Right atrium auricular region (tissue), 2 donors: Measurements from ENCODE around the gene CUX1. TPM values are rescaled to one million over a fixed set of nuclear protein-coding genes. Genes with fewer than 3 reads are reported as not detected.

Experiments used
- DNase-seq: peaks from one replicate; pipeline ENCODE4 v3.0.0-alpha.2; 2019; ENCODE audit warnings: low spot score
- H3K27ac ChIP-seq, 2 donors: fragments of 200-600 bp; sonication (generic); 1 replicate in 1 of 2; 2 replicates in 1 of 2; pipeline ENCODE4 v1.5.1; 2016 to 2019
- H3K27me3 ChIP-seq, 2 donors: fragments of 200-600 bp; sonication (generic); one replicate each; pipeline versions ENCODE4 v1.5.1 to v1.6.0; 2017 to 2019
- H3K36me3 ChIP-seq: fragments of 200-600 bp; sonication (generic); one replicate; pipeline ENCODE4 v1.5.1; 2016
- H3K4me1 ChIP-seq, 2 donors: fragments of 200-600 bp; sonication (generic); one replicate each; pipeline versions ENCODE4 v1.5.1 to v1.6.0; 2017 to 2019
- H3K4me3 ChIP-seq, 2 donors: fragments of 200-600 bp; sonication (generic); 1 replicate in 1 of 2; 2 replicates in 1 of 2; pipeline ENCODE4 v1.5.1; 2017 to 2019; ENCODE audit warnings: mild to moderate bottlenecking in 1 of 2, moderate library complexity in 1 of 2
- H3K9me3 ChIP-seq, 2 donors: fragments of 200-600 bp; sonication (generic); one replicate each; pipeline ENCODE4 v1.5.1; 2019
- total RNA-seq, 2 donors: library from RNA; depleted of rRNA; stranded (reverse); fragments of >200 nt; gene quantifications; one replicate each; pipeline ENCODE4 v1.1.0, GENCODE V29; 2016
- TF ChIP-seq, protein P1 (sequence below), 2 donors: fragments of 200-600 bp; sonication (generic); IDR thresholded peaks; one replicate each; pipeline ENCODE4 v1.5.1; 2019; ENCODE audit warnings: antibody characterized with exemption in 2 of 2

The CUX1 gene
- total RNA-seq, 2 donors from 2014 or later: 71.1 to 94.4 TPM

- Histone ChIP-seq H3K36me3 (no peaks in the 10 kb centered on the region), H3K4me1 (peaks cover 0 to 20% of the 10 kb centered on the region in 2 donors), H3K4me3 (no peak overlapping the region), H3K9me3 (no peaks in the 10 kb centered on the region), H3K27ac (no peak overlapping the region), H3K27me3 (no peaks in the 10 kb centered on the region)
- TF ChIP-seq, protein P1, sequence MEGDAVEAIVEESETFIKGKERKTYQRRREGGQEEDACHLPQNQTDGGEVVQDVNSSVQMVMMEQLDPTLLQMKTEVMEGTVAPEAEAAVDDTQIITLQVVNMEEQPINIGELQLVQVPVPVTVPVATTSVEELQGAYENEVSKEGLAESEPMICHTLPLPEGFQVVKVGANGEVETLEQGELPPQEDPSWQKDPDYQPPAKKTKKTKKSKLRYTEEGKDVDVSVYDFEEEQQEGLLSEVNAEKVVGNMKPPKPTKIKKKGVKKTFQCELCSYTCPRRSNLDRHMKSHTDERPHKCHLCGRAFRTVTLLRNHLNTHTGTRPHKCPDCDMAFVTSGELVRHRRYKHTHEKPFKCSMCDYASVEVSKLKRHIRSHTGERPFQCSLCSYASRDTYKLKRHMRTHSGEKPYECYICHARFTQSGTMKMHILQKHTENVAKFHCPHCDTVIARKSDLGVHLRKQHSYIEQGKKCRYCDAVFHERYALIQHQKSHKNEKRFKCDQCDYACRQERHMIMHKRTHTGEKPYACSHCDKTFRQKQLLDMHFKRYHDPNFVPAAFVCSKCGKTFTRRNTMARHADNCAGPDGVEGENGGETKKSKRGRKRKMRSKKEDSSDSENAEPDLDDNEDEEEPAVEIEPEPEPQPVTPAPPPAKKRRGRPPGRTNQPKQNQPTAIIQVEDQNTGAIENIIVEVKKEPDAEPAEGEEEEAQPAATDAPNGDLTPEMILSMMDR (IDR thresholded peaks at IDR 0.05): no peak
- DNase-seq: no peak
Observed at GRCh38 chr7:101782476-101782875, 35.0 kb upstream of the CUX1 start.

DNA sequence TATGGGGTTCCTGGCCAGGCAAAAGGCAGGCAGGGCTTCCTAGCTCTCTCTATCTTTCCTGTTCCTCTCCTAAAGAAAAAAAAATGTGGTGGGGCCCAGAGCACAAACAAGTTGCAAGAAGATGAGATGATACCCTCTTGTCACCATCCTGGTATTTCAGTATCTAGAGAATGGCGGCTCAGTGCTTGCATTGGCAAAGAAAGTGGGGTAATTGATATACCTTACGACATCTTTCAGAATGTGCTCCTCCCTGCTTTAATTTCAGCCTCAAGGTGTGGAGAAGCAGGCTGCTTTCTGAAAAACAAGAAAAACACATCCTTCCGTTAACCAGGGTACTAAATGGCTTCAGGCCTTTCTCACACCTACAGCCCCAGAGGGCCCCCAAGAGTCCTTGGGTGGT lies 34.5 kb upstream of the CUX1 start:
- no peaks in the 10 kb centered on the region for H3K36me3 ChIP-seq
- no peaks in the 10 kb centered on the region for H3K27me3 ChIP-seq
- no peak overlapping the region for H3K4me3 ChIP-seq
- no peak for DNase-seq
- H3K27ac ChIP-seq: no peak overlapping the region
- H3K9me3 ChIP-seq: no peaks in the 10 kb centered on the region
- H3K4me1 ChIP-seq: peaks cover 0 to 20% of the 10 kb centered on the region in 2 donors
- TF ChIP-seq, protein P1 (IDR thresholded peaks at IDR 0.05): no peak

DNA sequence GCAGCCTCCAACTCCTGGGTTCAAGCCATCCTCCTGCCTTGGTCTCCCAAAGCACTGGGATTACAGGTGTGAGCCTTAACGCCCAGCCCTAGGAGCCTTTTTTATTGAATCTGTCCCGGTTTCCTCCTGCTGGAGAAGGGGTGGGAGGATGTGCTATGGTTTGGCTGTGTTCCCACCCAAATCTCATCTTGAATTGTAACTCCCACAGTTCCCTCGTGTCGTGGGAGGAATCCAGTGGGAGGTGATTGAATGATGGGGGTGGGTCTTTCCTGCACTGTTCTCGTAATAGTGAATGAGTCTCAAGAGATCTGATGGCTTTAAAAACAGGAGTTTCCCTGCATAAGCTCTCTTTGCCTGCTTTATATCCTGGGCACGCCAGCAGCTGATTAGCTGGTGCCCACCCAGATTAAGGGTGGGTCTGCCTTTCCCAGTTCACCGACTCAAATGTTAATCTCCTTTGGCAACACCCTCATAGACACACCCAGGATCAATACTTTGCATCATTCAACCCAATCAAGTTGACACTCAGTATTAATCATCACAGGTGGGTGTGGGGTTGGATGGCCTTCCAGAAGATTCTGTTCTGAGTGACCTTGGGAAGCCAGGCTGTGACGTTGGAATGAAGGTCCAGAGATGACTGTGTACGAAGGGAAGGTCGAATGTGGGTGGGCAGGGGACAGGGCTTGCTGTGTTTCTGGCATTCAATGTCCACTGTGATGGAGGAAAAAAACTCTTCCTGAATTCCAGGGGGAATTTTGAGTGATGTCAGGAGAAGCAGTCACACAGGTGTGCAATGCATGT lies 33.8 kb upstream of the CUX1 start:
- Histone ChIP-seq H3K9me3 (no peaks in the 10 kb centered on the region), H3K4me3 (no peak overlapping the region), H3K4me1 (peaks cover 0 to 20% of the 10 kb centered on the region in 2 donors), H3K36me3 (no peaks in the 10 kb centered on the region), H3K27me3 (no peaks in the 10 kb centered on the region), H3K27ac (no peak overlapping the region)
- TF ChIP-seq, protein P1 (IDR thresholded peaks at IDR 0.05): no peak
- DNase-seq: no peak

DNA sequence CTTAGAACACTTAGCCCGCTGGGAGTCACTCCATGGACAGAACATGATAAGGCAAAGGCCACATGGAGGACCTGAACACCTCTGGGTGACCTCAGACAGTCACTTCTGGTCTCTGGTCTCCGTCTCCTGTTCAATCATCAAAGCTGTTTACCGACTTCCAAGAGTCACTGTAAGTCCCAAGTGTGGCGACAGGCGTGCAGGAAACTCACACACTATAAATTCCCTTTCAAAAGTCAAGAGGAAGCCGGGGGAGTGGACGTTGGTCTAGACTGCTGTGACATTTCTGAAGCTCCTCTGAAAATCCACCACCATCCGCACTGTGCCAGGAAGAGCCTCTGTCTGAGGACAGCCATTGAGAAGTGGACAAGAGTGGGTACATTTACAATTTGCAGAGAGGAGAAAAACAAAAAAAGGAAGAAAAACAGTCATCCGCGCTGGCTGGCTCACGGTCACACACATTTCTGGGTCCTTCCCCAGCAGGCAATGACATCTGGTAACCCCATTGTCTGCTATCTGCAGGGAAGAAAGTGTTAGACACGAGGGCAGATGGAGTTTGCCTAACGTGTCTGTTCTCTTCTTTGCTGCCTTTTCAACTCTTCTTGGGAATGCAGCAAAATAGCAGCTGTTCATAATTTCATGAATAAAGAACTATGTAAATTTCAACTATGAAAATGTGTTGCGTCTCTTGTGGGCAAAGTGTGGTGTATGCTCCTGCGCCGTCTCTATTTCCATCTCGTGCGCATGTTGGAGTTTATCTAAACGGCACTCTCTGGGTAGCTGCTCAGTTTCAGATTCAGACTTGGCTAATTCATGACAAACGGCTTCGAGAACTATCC lies 32.9 kb upstream of the CUX1 start:
- Histone ChIP-seq H3K27ac (no peak overlapping the region), H3K4me3 (no peak overlapping the region), H3K36me3 (no peaks in the 10 kb centered on the region), H3K27me3 (no peaks in the 10 kb centered on the region), H3K9me3 (no peaks in the 10 kb centered on the region), H3K4me1 (peaks cover 0 to 20% of the 10 kb centered on the region in 2 donors)
- TF ChIP-seq, protein P1 (IDR thresholded peaks at IDR 0.05): no peak
- DNase-seq: no peak

GRCh38 chr7:101787864-101788263 lies 29.6 kb upstream of the CUX1 start:
- Histone ChIP-seq H3K4me3 (no peak overlapping the region), H3K4me1 (peaks cover 0 to 25% of the 10 kb centered on the region in 2 donors), H3K27ac (no peak overlapping the region), H3K27me3 (no peaks in the 10 kb centered on the region), H3K36me3 (no peaks in the 10 kb centered on the region), H3K9me3 (no peaks in the 10 kb centered on the region)
- no peak for DNase-seq
- TF ChIP-seq, protein P1 (IDR thresholded peaks at IDR 0.05): no peak
